IgD-negative memory B cell (primary cell): Measurements from ENCODE around the gene MAP3K12. TPM values are rescaled to one million over a fixed set of nuclear protein-coding genes. Genes with fewer than 3 reads are reported as not detected.

Source experiments
- polyA plus RNA-seq: library from polyadenylated mRNA; unstranded; fragments of 300-500 nt; fragmentation: Illumina TruSeq; gene quantifications from one replicate; pipeline ENCODE4 v1.2.3, GENCODE V29; 2021

Gene MAP3K12
- polyA plus RNA-seq, 1 donor from 2014 or later: 1.4 TPM

Other genes with a start within 250 kb of the MAP3K12 start
- not detected for gene ESPL1, start 231.2 kb downstream of the MAP3K12 start, polyA plus RNA-seq
- gene PFDN5, start 203.9 kb downstream of the MAP3K12 start, polyA plus RNA-seq: 1,442 TPM
- gene MYG1, start 199.8 kb downstream of the MAP3K12 start, polyA plus RNA-seq: 50.4 TPM
- gene AAAS, start 177.8 kb downstream of the MAP3K12 start, polyA plus RNA-seq: 41.3 TPM
- gene SP7, start 163.1 kb downstream of the MAP3K12 start, polyA plus RNA-seq: not detected
- 9.1 TPM for gene SP1, start 119.3 kb downstream of the MAP3K12 start, polyA plus RNA-seq
- gene AMHR2, start 75.6 kb downstream of the MAP3K12 start, polyA plus RNA-seq: not detected
- gene PRR13, start 57.7 kb downstream of the MAP3K12 start, polyA plus RNA-seq: 689 TPM
- gene PCBP2, start 47.4 kb downstream of the MAP3K12 start, polyA plus RNA-seq: 111 TPM
- 20.8 TPM for gene TARBP2, start 1.8 kb upstream of the MAP3K12 start, polyA plus RNA-seq
- not detected for gene NPFF, start 8.0 kb upstream of the MAP3K12 start, polyA plus RNA-seq
- gene ATF7, start 126.9 kb upstream of the MAP3K12 start, polyA plus RNA-seq: 14.4 TPM
- 707 TPM for gene ATP5MC2, start 176.6 kb upstream of the MAP3K12 start, polyA plus RNA-seq
- 52.0 TPM for gene CALCOCO1, start 228.0 kb upstream of the MAP3K12 start, polyA plus RNA-seq